GM19193 (cell line): ENCODE measurements around the gene NLRC5.
A peak's percentile ranks its signal among the peaks of the same experiment; 100 is the strongest.

ENCODE experiments used
- POLR2A ChIP-seq: IDR thresholded peaks from 4 replicates; pipeline ENCODE4 v1.6.1; 2011; ENCODE audit not compliant: insufficient read depth, insufficient read length; ENCODE audit errors: extremely low read depth

Gene NLRC5

GRCh38 chr16:57077714-57078113, 88.4 kb downstream of the NLRC5 start:
- no peak for TF ChIP-seq POLR2A

GRCh38 chr16:57081744-57082143, 92.4 kb downstream of the NLRC5 start:
- TF ChIP-seq POLR2A: no peak

- no peak for TF ChIP-seq POLR2A
These were observed 93.3 kb downstream of the NLRC5 start for GRCh38 chr16:57082664-57083063.

DNA sequence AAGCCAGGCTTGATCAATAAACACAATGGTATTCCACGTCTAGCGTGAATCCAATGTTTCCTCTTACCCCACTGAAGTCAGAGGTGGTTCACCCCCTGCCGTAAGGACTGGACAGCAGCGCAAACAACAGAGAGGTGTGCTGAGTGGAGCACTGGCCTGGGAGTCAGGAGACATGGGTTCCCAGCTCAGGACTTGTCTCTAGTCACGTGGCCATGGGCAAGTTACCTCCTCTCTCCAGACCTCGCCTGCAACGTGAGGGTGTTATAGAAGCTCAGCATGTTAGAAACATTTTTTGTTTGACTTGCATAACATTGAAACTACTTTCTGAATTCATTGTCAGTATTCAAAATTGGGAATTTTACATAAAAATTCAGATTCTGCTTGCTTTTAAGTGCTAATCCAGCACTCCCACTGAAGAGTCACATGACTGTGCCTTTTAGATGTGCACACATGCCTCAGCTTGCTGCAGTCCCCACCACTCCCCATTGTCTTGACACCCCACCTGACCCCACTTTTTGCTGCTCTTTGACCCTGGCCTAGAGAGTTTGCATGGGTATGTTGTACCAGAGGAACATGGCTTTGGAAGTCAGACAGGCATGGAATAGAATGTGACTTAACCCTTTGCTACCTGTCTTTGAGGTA, 94.2 kb downstream of the NLRC5 start:
- peak; percentile 22 for TF ChIP-seq POLR2A

GRCh38 chr16:57084257-57084770, 95.0 kb downstream of the NLRC5 start:
- TF ChIP-seq POLR2A: peak; percentile 36

DNA sequence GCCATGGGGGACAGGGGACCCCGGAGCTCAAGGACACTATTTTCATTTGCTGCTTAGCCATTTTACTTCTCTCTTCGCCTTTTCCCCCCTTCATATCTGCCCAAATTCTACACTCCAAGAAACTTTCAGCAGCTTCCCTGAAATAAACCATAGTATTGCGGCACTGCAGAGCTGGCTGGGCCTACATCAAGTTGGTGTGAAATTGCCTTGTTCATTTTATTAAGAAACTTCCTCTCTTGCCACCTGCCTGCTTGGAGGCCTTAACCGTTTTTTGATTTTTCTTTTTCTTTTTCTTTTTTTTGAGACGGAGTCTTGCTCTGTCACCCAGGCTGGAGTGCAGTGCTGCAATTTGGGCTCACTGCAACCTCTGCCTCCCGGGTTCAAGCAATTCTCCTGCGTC, 95.6 kb downstream of the NLRC5 start:
- no peak for TF ChIP-seq POLR2A

DNA sequence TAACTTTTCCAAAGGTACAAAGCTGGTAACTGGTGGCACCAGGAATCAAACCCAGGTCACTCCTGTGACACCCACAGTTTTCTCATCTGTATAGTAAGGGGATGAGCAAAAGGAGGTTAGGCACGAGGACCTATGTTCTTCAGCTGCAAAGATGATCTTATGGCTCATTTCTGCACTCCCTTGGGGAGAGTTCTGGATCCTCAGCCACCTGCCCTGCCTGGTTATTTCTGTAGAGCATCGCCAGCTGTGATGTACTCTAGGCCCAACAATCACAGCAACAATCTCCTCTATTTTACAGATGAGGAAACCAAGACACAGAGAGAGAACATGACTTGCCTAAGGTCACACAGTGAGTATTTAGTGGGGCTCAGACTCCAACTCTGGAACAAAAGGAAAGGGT, 97.6 kb downstream of the NLRC5 start:
- no peak for TF ChIP-seq POLR2A

DNA sequence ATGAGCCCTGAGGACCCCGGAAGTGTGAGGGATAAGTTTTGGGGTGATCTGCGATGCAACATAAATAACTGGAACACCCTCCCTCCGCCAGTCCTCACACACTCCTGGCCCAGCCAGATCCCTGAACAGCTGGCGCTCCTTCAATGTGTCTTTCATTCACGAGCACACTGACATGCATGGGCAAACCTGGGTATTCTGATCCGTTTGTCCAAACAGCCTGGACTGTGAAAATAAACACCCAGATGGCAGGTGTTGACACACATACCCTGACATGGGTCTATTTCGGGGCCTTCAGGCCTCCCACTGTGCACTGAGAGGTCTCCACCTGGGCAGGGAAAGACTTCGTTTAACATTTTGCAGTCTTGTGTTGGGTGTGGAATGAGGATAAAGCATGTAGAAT, 100.0 kb downstream of the NLRC5 start:
- no peak for TF ChIP-seq POLR2A

GRCh38 chr16:57091200-57091974, 102.0 kb downstream of the NLRC5 start:
- TF ChIP-seq POLR2A: no peak

DNA sequence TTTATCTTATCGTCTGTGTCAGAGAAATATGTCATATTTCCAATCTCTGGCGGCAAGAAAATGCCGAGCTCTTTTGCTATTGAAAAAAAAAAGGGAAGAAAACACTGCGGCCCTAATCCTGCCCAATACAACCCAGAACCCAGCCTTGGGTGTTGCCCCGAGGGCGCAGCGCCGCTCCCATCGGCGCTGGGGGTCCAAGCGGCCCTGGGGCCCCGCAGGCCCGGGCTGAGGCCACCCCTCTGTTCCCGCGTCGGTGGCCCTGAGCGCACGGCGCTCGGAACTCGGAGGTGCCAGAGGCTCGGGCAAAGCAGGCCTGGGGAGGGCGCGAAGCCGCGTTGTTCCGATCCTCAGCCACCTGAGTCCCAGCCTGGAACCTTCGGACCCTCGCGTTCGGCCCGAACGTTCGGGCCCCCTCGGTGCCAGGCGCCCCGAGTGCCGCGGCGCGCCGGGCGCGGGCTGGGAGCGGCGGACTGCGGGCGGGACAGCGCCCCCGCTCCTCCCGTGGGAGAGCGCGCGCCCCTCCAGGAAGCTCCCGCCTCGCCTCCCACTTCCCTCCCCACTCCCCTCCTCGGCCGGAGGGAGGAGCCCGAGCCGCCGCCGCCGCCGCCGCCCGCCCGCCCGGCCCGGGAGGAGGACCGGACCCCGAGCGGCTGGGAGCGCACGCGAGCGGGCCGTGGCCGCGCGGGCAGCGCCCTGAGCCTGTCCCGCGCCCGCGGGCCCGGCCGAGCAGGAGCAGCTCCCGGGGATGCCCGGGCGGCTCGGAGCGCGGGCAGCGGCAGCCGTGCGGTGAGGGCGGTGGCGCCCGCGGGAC, 102.8 kb downstream of the NLRC5 start, which contains the start of gene CPNE2:
Gene CPNE2, plus strand, starts transcription at position 609 of the 811 bp plus-strand sequence. CDS start 18,160 bp downstream, outside the sequence.
- TF ChIP-seq POLR2A: peak; percentile 11

GRCh38 chr16:57092786-57093411, 103.5 kb downstream of the NLRC5 start:
- TF ChIP-seq POLR2A: peak; percentile 7

DNA sequence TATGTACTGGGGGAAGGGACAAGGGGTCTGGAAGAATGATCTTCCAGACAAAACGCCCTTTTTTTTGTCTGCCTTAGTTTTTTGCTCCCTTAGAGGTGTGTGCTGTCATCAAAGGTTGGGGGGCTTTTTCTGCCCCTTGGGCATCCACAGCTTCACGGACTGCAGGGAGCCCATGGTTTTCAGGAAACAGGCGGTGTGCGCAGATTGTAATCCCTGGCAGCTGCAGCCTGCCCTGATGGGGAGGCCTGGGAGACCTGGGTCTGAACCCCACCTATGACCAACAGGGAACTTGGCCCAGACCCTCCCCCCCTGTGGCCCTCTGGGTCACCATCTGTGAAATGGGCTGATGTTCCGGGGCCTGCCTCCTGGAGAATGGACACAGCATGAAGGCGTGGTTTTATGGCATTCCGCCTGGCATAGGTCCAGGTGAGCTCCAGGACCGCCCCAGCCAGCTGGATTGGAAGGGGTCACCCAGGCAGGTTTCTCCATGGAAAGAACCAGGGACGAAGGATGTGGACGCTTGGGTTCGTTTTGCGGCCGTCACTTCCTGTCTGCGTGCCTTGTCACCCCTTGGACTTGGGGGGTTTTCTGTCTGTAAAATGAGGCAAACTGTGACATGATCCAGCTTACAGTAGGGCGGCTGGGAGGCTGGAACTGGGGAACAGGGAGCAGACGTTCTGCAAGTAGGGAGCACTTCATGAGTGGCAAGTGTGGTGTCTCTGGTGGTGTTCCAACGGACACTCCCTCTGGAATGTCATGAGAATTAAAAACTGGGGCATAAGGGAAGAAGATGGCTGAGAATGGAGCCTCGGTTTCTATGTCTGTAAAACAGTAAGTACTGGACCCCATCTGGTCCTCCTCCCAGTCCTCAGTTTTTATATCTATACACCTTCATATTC, 104.6 kb downstream of the NLRC5 start:
- TF ChIP-seq POLR2A: no peak

- TF ChIP-seq POLR2A: no peak
These were observed 105.6 kb downstream of the NLRC5 start for GRCh38 chr16:57094911-57095310.

- TF ChIP-seq POLR2A: no peak
These were observed 106.8 kb downstream of the NLRC5 start for GRCh38 chr16:57096192-57096591.
